Neural progenitor cell (in vitro differentiated cells): ENCODE results near the gene TRAIP. TPM values are rescaled to one million over a fixed set of nuclear protein-coding genes. Genes with fewer than 3 reads are reported as not detected.

ENCODE experiments used
- DNase-seq: peaks from one replicate; pipeline ENCODE4 v3.0.0-alpha.2; 2016; ENCODE audit warnings: low spot score
- H2AFZ ChIP-seq: fragments of 200-600 bp; sonication (generic); replicated peaks from 2 replicates; pipeline ENCODE4 v1.6.1; 2016; ENCODE audit warnings: antibody characterized with exemption
- H3F3A ChIP-seq: fragments of 200-600 bp; sonication (generic); 2 replicates; pipeline ENCODE4 v1.6.1; 2016; ENCODE audit warnings: antibody characterized with exemption, low read depth
- H3K27ac ChIP-seq: fragments of 200-600 bp; sonication (generic); 2 replicates; pipeline ENCODE4 v1.5.1; 2016; ENCODE audit warnings: mild to moderate bottlenecking
- H3K27me3 ChIP-seq: fragments of 200-600 bp; sonication (generic); 2 replicates; pipeline ENCODE4 v1.6.1; 2016; ENCODE audit warnings: mild to moderate bottlenecking, moderate library complexity
- H3K36me3 ChIP-seq: fragments of 200-600 bp; sonication (generic); 2 replicates; pipeline ENCODE4 v1.5.1; 2016
- H3K4me1 ChIP-seq: fragments of 200-600 bp; sonication (generic); 2 replicates; pipeline ENCODE4 v1.6.1; 2016; ENCODE audit warnings: mixed run types
- H3K4me2 ChIP-seq: fragments of 200-600 bp; sonication (generic); 2 replicates; pipeline ENCODE4 v1.6.1; 2016
- H3K4me3 ChIP-seq: fragments of 200-600 bp; sonication (generic); 2 replicates; pipeline ENCODE4 v1.5.1; 2016
- H3K79me2 ChIP-seq: fragments of 200-600 bp; sonication (generic); 2 replicates; pipeline ENCODE4 v1.6.1; 2016; ENCODE audit warnings: low read depth
- H3K9ac ChIP-seq: fragments of 200-600 bp; sonication (generic); 2 replicates; pipeline ENCODE4 v1.6.1; 2016
- H3K9me3 ChIP-seq: fragments of 200-600 bp; sonication (generic); 2 replicates; pipeline ENCODE4 v1.5.1; 2016; ENCODE audit warnings: low read depth
- H4K20me1 ChIP-seq: fragments of 200-600 bp; sonication (generic); 2 replicates; pipeline ENCODE4 v1.6.1; 2016; ENCODE audit warnings: low read depth
- H3K27ac Mint-ChIP-seq: 3 replicates; pipeline ENCODE4 v1.8.0; 2021; ENCODE audit warnings: mixed read lengths
- H3K27me3 Mint-ChIP-seq: 2 replicates; pipeline ENCODE4 v1.8.0; 2022; ENCODE audit warnings: low read depth, mild to moderate bottlenecking, inconsistent platforms, moderate library complexity, mixed read lengths; ENCODE audit not compliant: insufficient read depth
- H3K36me3 Mint-ChIP-seq: 3 replicates; pipeline ENCODE4 v1.8.0; 2021; ENCODE audit warnings: mixed read lengths
- H3K4me1 Mint-ChIP-seq: 3 replicates; pipeline ENCODE4 v1.8.0; 2021; ENCODE audit warnings: mixed read lengths
- H3K4me3 Mint-ChIP-seq: 3 replicates; pipeline ENCODE4 v1.8.0; 2021; ENCODE audit warnings: mild to moderate bottlenecking, moderate library complexity, mixed read lengths
- H3K9me3 Mint-ChIP-seq: 3 replicates; pipeline ENCODE4 v1.8.0; 2020; ENCODE audit warnings: mixed read lengths
- CTCF ChIP-seq: fragments of 200-600 bp; sonication (generic); IDR thresholded peaks from 2 replicates; pipeline ENCODE4 v1.5.1; 2017; ENCODE audit warnings: antibody characterized with exemption, mild to moderate bottlenecking
- EZH2 ChIP-seq: fragments of 200-600 bp; sonication (generic); IDR thresholded peaks from 2 replicates; pipeline ENCODE4 v1.6.1; 2017; ENCODE audit warnings: antibody characterized with exemption, mild to moderate bottlenecking, moderate library complexity
- EZH2phosphoT487 ChIP-seq: fragments of 200-600 bp; sonication (generic); IDR thresholded peaks from 2 replicates; pipeline ENCODE4 v1.6.1; 2017; ENCODE audit warnings: antibody characterized with exemption
- total RNA-seq: library from RNA; depleted of rRNA; stranded (reverse); fragments of >200 nt; gene quantifications from 2 replicates; pipeline ENCODE4 v1.2.3, GENCODE V29; 2015; ENCODE audit warnings: low replicate concordance

The TRAIP gene
- total RNA-seq, 1 donor from 2014 or later: 24.4 TPM

DNA sequence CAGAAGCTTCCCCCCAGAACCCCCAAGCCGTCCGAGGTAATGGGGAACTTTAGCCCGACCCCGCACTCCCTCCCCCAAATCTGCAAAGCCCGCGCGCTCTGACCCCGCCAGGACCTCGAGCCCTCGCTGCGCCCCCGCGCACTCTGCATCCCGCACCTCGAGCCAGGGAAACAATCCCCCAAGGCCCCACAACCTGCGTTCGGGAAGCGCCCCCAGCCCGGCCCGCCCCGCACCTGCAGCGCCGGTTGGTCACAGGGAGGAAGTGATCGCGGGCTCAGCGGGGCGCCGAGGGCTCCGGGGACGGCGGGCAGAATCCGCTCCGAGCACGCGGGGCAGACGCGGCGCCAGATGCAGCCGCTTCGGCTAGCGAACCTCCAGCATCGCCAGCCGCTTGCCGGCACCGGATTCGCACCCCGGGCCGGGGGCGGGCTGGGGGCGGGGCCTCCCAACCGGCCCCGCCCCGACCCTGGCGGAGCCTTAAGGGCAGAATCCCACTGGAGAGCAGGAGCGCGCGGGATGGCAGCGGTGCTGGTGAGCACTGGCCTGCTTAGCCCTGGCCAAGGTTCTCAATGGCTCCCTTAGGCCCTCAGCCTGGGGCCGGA is 13.3 kb upstream of the TRAIP start, which contains the start of gene CAMKV:
CAMKV (minus strand) TSS at position 382 of the 602 bp plus-strand sequence. CDS start 7,518 bp downstream, outside the sequence.
- peak; percentile 83 for DNase-seq
- no peak for TF ChIP-seq EZH2phosphoT487
- TF ChIP-seq CTCF: no peak
- TF ChIP-seq EZH2: no peak
- Histone ChIP-seq H3K36me3 (no peaks in the 10 kb centered on the region), H3K79me2 (no peaks in the 10 kb centered on the region), H4K20me1 (peaks cover 25% of the 10 kb centered on the region), H3K27ac (no peak within 1 kb of the TSS), H3K9ac (no peak within 1 kb of the TSS), H3K27me3 (peaks cover 27% of the 10 kb centered on the region), H3K4me2 (peak within 1 kb of the TSS; percentile 87), H3K4me3 (peak within 1 kb of the TSS; percentile 47), H2AFZ (no peak within 1 kb of the TSS), H3K9me3 (no peaks in the 10 kb centered on the region), H3F3A (peaks cover 7% of the 10 kb centered on the region), H3K4me1 (peaks cover 23% of the 10 kb centered on the region)
- H3K4me3 Mint-ChIP-seq: peak within 1 kb of the TSS; percentile 81
- H3K4me1 Mint-ChIP-seq: peaks cover 53% of the 10 kb centered on the region
- H3K27me3 Mint-ChIP-seq: peaks cover 10% of the 10 kb centered on the region
- H3K27ac Mint-ChIP-seq: no peak within 1 kb of the TSS
- H3K9me3 Mint-ChIP-seq: no peaks in the 10 kb centered on the region
- H3K36me3 Mint-ChIP-seq: no peaks in the 10 kb centered on the region

GRCh38 chr3:49868862-49869466 is 12.6 kb upstream of the TRAIP start:
- peak overlapping the region; percentile 47 for H3K4me3 ChIP-seq
- TF ChIP-seq EZH2phosphoT487: no peak
- no peak for TF ChIP-seq CTCF
- TF ChIP-seq EZH2: no peak
- H3K27me3 Mint-ChIP-seq: peaks cover 10% of the 10 kb centered on the region
- H3K27me3 ChIP-seq: peaks cover 27% of the 10 kb centered on the region
- no peaks in the 10 kb centered on the region for H3K9me3 ChIP-seq
- no peak overlapping the region for H3K9ac ChIP-seq
- no peaks in the 10 kb centered on the region for H3K79me2 ChIP-seq
- H3F3A ChIP-seq: peaks cover 7% of the 10 kb centered on the region
- no peaks in the 10 kb centered on the region for H3K36me3 ChIP-seq
- peak overlapping the region; percentile 81 for H3K4me3 Mint-ChIP-seq
- no peaks in the 10 kb centered on the region for H3K9me3 Mint-ChIP-seq
- H2AFZ ChIP-seq: no peak overlapping the region
- peaks cover 55% of the 10 kb centered on the region for H3K4me1 Mint-ChIP-seq
- H3K36me3 Mint-ChIP-seq: no peaks in the 10 kb centered on the region
- H4K20me1 ChIP-seq: peaks cover 25% of the 10 kb centered on the region
- peak; percentile 62 for DNase-seq
- H3K27ac ChIP-seq: no peak overlapping the region
- H3K27ac Mint-ChIP-seq: no peak overlapping the region
- peaks cover 23% of the 10 kb centered on the region for H3K4me1 ChIP-seq
- H3K4me2 ChIP-seq: peak overlapping the region; percentile 87

- Histone ChIP-seq H2AFZ (no peak overlapping the region), H3K36me3 (no peaks in the 10 kb centered on the region), H3K4me2 (peak overlapping the region; percentile 87), H4K20me1 (peaks cover 25% of the 10 kb centered on the region), H3K79me2 (no peaks in the 10 kb centered on the region), H3K27me3 (peaks cover 27% of the 10 kb centered on the region), H3K9me3 (no peaks in the 10 kb centered on the region), H3K27ac (no peak overlapping the region), H3K9ac (no peak overlapping the region), H3F3A (peaks cover 7% of the 10 kb centered on the region), H3K4me3 (peak overlapping the region; percentile 22), H3K4me1 (peaks cover 23% of the 10 kb centered on the region)
- no peaks in the 10 kb centered on the region for H3K9me3 Mint-ChIP-seq
- TF ChIP-seq EZH2 (no peak), EZH2phosphoT487 (no peak), CTCF (no peak)
- H3K4me3 Mint-ChIP-seq: peak overlapping the region; percentile 81
- H3K27me3 Mint-ChIP-seq: peaks cover 10% of the 10 kb centered on the region
- peak; percentile 88 for DNase-seq
- H3K36me3 Mint-ChIP-seq: no peaks in the 10 kb centered on the region
- no peak overlapping the region for H3K27ac Mint-ChIP-seq
- peaks cover 54% of the 10 kb centered on the region for H3K4me1 Mint-ChIP-seq
These were observed 11.5 kb upstream of the TRAIP start for GRCh38 chr3:49867871-49868321.
